MCF 10A (cell line): ENCODE measurements around the gene LRP1B. TPM values are rescaled to one million over a fixed set of nuclear protein-coding genes. Genes with fewer than 3 reads are reported as not detected.

Experiments
- Bru-seq: library from RNA; stranded (reverse); fragments of 400-500 nt; gene quantifications from one replicate; lab custom pipeline; 2021; lab: Mats Ljungman, UMichigan
- BruChase-seq, 2 experiments: library from RNA; stranded (reverse); fragments of 400-500 nt; gene quantifications; one replicate each; lab custom pipeline; 2021; lab: Mats Ljungman, UMichigan
- BruUV-seq: library from RNA; stranded (reverse); fragments of 400-500 nt; replicated peaks from 2 replicates; lab custom pipeline; 2021; lab: Mats Ljungman, UMichigan
- CTCF ChIA-PET: fragments of 300-600 bp; sonication (Branson Sonifier 250); formaldehyde crosslinking; extraction: SDS; loops from one replicate; lab custom pipeline; 2021; ENCODE audit warnings: antibody characterized with exemption, inconsistent platforms; lab: Yijun Ruan, JAX
- POLR2A ChIA-PET: fragments of 300-600, 350-650 bp; sonication (Branson Sonifier 250); formaldehyde crosslinking; extraction: SDS; loops from one replicate; lab custom pipeline; 2020; ENCODE audit warnings: antibody characterized with exemption, inconsistent platforms; lab: Yijun Ruan, JAX
- DNase-seq: peaks from one replicate; pipeline ENCODE4 v3.0.0-alpha.2; 2018; ENCODE audit not compliant: unreplicated experiment
- H3K27ac Mint-ChIP-seq: one replicate; pipeline ENCODE4 v1.8.0; 2022; ENCODE audit warnings: mild to moderate bottlenecking, low read depth, mixed read lengths; ENCODE audit not compliant: unreplicated experiment
- H3K27me3 Mint-ChIP-seq: one replicate; pipeline ENCODE4 v1.8.0; 2022; ENCODE audit warnings: mixed read lengths; ENCODE audit not compliant: insufficient read depth, unreplicated experiment
- H3K36me3 Mint-ChIP-seq: one replicate; pipeline ENCODE4 v1.8.0; 2022; ENCODE audit warnings: mild to moderate bottlenecking, moderate library complexity, mixed read lengths; ENCODE audit not compliant: insufficient read depth, unreplicated experiment
- H3K4me1 Mint-ChIP-seq: one replicate; pipeline ENCODE4 v1.8.0; 2022; ENCODE audit warnings: mixed read lengths; ENCODE audit not compliant: insufficient read depth, unreplicated experiment
- H3K4me3 Mint-ChIP-seq: one replicate; pipeline ENCODE4 v1.8.0; 2022; ENCODE audit warnings: mild to moderate bottlenecking, moderate library complexity, mixed read lengths; ENCODE audit not compliant: unreplicated experiment
- H3K9me3 Mint-ChIP-seq: one replicate; pipeline ENCODE4 v1.8.0; 2022; ENCODE audit warnings: mixed read lengths; ENCODE audit not compliant: unreplicated experiment
- CTCF ChIP-seq: fragments of 200-600 bp; IDR thresholded peaks from one replicate; pipeline ENCODE4 v1.8.0; 2022; ENCODE audit warnings: antibody characterized with exemption, mild to moderate bottlenecking; ENCODE audit not compliant: unreplicated experiment
- intact Hi-C: fragments of 100-400 bp; cut with micrococcal nuclease; formaldehyde crosslinking; loops from 2 replicates; pipeline ENCODE4 v1.14.1; 2022
- long read RNA-seq: library from polyadenylated mRNA; stranded (forward); transcript quantifications from one replicate; pipeline ENCODE4 v2.0.0, GENCODE V29; 2022
- total RNA-seq: library from RNA; stranded (reverse); gene quantifications from 2 replicates; pipeline ENCODE4 v1.2.3, GENCODE V29; 2022

Gene LRP1B
- not detected in 2 replicates for total RNA-seq
- Bru-seq, nascent RNA = percentile 1 among the genes with signal in this experiment
- BruChase-seq, experiment 1, labeled RNA remaining after a 6-hour chase = percentile 1 among the genes with signal in this experiment
- BruChase-seq, experiment 2, labeled RNA remaining after a 2-hour chase = percentile 1 among the genes with signal in this experiment
- long read RNA-seq = 0 reads

GRCh38 chr2:142131010-142131669 is at the start of gene LRP1B:
Gene LRP1B (minus strand): TSS chr2:142131016. CDS start chr2:142130729, 287 bp downstream.
- Mint-ChIP-seq H3K9me3 (no peaks in the 10 kb centered on the region), H3K27ac (no peak within 1 kb of the TSS), H3K36me3 (no peaks in the 10 kb centered on the region), H3K4me3 (peak within 1 kb of the TSS; percentile 58), H3K4me1 (peaks cover 6% of the 10 kb centered on the region), H3K27me3 (peaks cover 92% of the 10 kb centered on the region)
- DNase-seq = peak; percentile 4
- ChIA-PET CTCF (interaction anchor here (0.7 to 1.4 kb wide), 4 partner anchors 9 to 520 kb away, joined by 3 to 4 read pairs (median 3); no protein-coding TSS in a partner anchor), POLR2A (interaction anchor here (2.1 kb wide), 1 partner anchor 9 kb away, joined by 5 read pairs; no protein-coding TSS in a partner anchor)
- BruUV-seq = no TSS peak
- no peak for TF ChIP-seq CTCF
- intact Hi-C loops = no loop called here

GRCh38 chr2:142179686-142180085 is 48.9 kb upstream of the LRP1B start:
- ChIA-PET POLR2A (no interaction called here), CTCF (no interaction called here)
- H3K27me3 Mint-ChIP-seq = no peaks in the 10 kb centered on the region
- no peaks in the 10 kb centered on the region for H3K4me1 Mint-ChIP-seq
- BruUV-seq = no TSS peak
- no peaks in the 10 kb centered on the region for H3K9me3 Mint-ChIP-seq
- H3K4me3 Mint-ChIP-seq = no peak overlapping the region
- no peak overlapping the region for H3K27ac Mint-ChIP-seq
- intact Hi-C loops = no loop called here
- no peaks in the 10 kb centered on the region for H3K36me3 Mint-ChIP-seq
- no peak for DNase-seq
- no peak for TF ChIP-seq CTCF

- Mint-ChIP-seq H3K27me3 (no peaks in the 10 kb centered on the region), H3K4me3 (no peak overlapping the region), H3K27ac (no peak overlapping the region), H3K36me3 (no peaks in the 10 kb centered on the region), H3K4me1 (no peaks in the 10 kb centered on the region), H3K9me3 (no peaks in the 10 kb centered on the region)
- ChIA-PET CTCF (interaction anchor here (0.6 kb wide), 1 partner anchor 266 kb away, joined by 4 read pairs; no protein-coding TSS in a partner anchor), POLR2A (no interaction called here)
- BruUV-seq = no TSS peak
- no peak for TF ChIP-seq CTCF
- intact Hi-C loops = no loop called here
- no peak for DNase-seq
Observed at GRCh38 chr2:142178604-142179003, 47.8 kb upstream of the LRP1B start.

GRCh38 chr2:142176941-142177340 is 46.1 kb upstream of the LRP1B start:
- no peaks in the 10 kb centered on the region for H3K27me3 Mint-ChIP-seq
- H3K4me3 Mint-ChIP-seq = no peak overlapping the region
- H3K4me1 Mint-ChIP-seq = no peaks in the 10 kb centered on the region
- ChIA-PET POLR2A (no interaction called here), CTCF (no interaction called here)
- intact Hi-C loops = no loop called here
- H3K27ac Mint-ChIP-seq = no peak overlapping the region
- DNase-seq = no peak
- no peak for TF ChIP-seq CTCF
- BruUV-seq = no TSS peak
- no peaks in the 10 kb centered on the region for H3K9me3 Mint-ChIP-seq
- no peaks in the 10 kb centered on the region for H3K36me3 Mint-ChIP-seq
